Fibroblast of lung (primary cell): ENCODE results near the gene DNAH3. TPM values are rescaled to one million over a fixed set of nuclear protein-coding genes. Genes with fewer than 3 reads are reported as not detected.

Experiments used
- DNase-seq, 2 donors: peaks; one replicate each; pipeline versions ENCODE4 v3.0.0 to v3.0.0-alpha.2; 2010; ENCODE audit warnings: low read depth in 2 of 2
- H2AFZ ChIP-seq: 2 replicates; pipeline ENCODE4 v1.5.1; 2012; ENCODE audit warnings: low read length, control low read depth, inconsistent platforms
- H3K27ac ChIP-seq: 2 replicates; pipeline ENCODE4 v1.5.1; 2011; ENCODE audit warnings: low read length, control low read depth; ENCODE audit not compliant: insufficient read depth
- H3K27me3 ChIP-seq: 2 replicates; pipeline ENCODE4 v1.5.1; 2011; ENCODE audit warnings: mild to moderate bottlenecking, low read length; ENCODE audit not compliant: control insufficient read depth, insufficient read depth
- H3K36me3 ChIP-seq: 2 replicates; pipeline ENCODE4 v1.5.1; 2011; ENCODE audit warnings: low read length; ENCODE audit not compliant: control insufficient read depth, insufficient read depth
- H3K4me1 ChIP-seq: 2 replicates; pipeline ENCODE4 v1.5.1; 2011; ENCODE audit warnings: low read length; ENCODE audit not compliant: control insufficient read depth, insufficient read depth; ENCODE audit errors: extremely low read depth
- H3K4me2 ChIP-seq: 2 replicates; pipeline ENCODE4 v1.5.1; 2011; ENCODE audit warnings: low read length, control low read depth; ENCODE audit not compliant: insufficient read depth; ENCODE audit errors: extremely low read depth
- H3K4me3 ChIP-seq, 4 experiments: fragments of 200-600 bp in 1 of 4; sonication (generic) in 1 of 4; replicated peaks in 1 of 4; 2 replicates each; pipeline ENCODE4 v1.5.1; 2011 to 2016; ENCODE audit warnings: low read length in 4 of 4, low read depth in 3 of 4, mild to moderate bottlenecking in 3 of 4, control low read depth in 2 of 4, inconsistent platforms in 1 of 4, mixed read lengths in 1 of 4; ENCODE audit not compliant: insufficient read depth in 1 of 4; ENCODE audit errors: control extremely low read depth in 1 of 4
- H3K79me2 ChIP-seq: 2 replicates; pipeline ENCODE4 v1.5.1; 2012; ENCODE audit warnings: mild to moderate bottlenecking, low read length, inconsistent platforms; ENCODE audit not compliant: control insufficient read depth, insufficient read depth
- H3K9ac ChIP-seq: 2 replicates; pipeline ENCODE4 v1.5.1; 2011; ENCODE audit warnings: mild to moderate bottlenecking, low read length, control low read depth; ENCODE audit not compliant: insufficient read depth
- H3K9me3 ChIP-seq: 2 replicates; pipeline ENCODE4 v1.5.1; 2012; ENCODE audit warnings: low read depth, low read length; ENCODE audit not compliant: control insufficient read depth, insufficient read depth
- H4K20me1 ChIP-seq: 2 replicates; pipeline ENCODE4 v1.5.1; 2011; ENCODE audit warnings: low read length; ENCODE audit not compliant: control insufficient read depth, insufficient read depth; ENCODE audit errors: extremely low read depth
- CTCF ChIP-seq, 2 donors: IDR thresholded peaks in 1 of 2; conservative IDR thresholded peaks in 1 of 2; 1 replicate in 1 of 2; 2 replicates in 1 of 2; pipeline ENCODE4 v1.5.1; 2011 to 2012; ENCODE audit warnings: low read length in 2 of 2, control low read depth in 1 of 2, inconsistent platforms in 1 of 2, low read depth in 1 of 2, mild to moderate bottlenecking in 1 of 2
- EZH2 ChIP-seq: IDR thresholded peaks from 2 replicates; pipeline ENCODE4 v1.5.1; 2012; ENCODE audit warnings: low read length, control low read depth, mild to moderate bottlenecking; ENCODE audit errors: missing control alignments
- polyA plus RNA-seq, 2 donors: library from polyadenylated mRNA; depleted of rRNA in 1 of 2; stranded (reverse) in 1 of 2; unstranded in 1 of 2; fragments of >200 nt; gene quantifications; 2 replicates each; pipeline ENCODE4 v1.2.1, GENCODE V29; 2011 to 2012; ENCODE audit warnings: missing spikeins in 1 of 2
- total RNA-seq: library from RNA; depleted of rRNA; stranded (reverse); fragments of >200 nt; gene quantifications from 2 replicates; pipeline ENCODE4 v1.2.1, GENCODE V29; 2014

Gene DNAH3
- total and polyA plus RNA-seq, 2 donors (not counting 1 experiment from before 2014, with no cell fraction given), result not detected

DNA sequence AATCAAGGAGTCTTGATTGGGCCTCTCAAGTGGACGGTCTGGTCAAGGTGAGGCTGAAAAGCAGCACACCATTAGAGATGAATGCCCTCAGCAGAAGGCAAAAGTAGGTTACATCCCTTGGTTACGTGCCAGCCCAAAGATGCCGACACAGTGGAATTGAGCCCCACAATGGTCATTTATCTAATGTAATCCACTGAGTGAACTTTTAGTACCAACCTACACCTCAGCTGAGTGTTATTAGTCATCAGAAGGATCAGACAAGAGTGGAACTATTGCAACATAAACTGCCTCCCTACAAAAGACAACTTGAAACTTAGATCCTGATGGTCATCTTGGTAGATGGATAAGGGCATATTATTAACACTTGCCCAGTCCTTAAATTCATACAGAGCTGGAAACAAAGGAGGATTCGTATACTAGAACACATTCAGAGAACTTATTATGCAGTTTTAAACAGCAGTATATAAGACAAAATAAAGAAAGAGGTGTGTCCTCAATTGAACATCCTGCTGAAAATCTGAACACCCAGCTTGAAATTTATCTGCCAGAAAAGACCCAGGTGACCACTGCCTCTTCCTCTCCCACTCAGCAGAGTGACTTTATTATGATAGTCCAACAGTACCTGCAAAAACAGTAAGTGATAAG is 253.3 kb downstream of the DNAH3 start:
- peak overlapping the region; percentile 95 for H3K4me2 ChIP-seq
- no peaks in the 10 kb centered on the region for H3K9me3 ChIP-seq
- H4K20me1 ChIP-seq, result no peaks in the 10 kb centered on the region
- no peak overlapping the region for H2AFZ ChIP-seq
- H3K9ac ChIP-seq, result no peak overlapping the region
- H3K27me3 ChIP-seq, result no peaks in the 10 kb centered on the region
- H3K27ac ChIP-seq, result peak overlapping the region; percentile 97
- DNase-seq, result peak; percentile 63 to 76
- peaks cover 13% of the 10 kb centered on the region for H3K4me1 ChIP-seq
- H3K4me3 ChIP-seq, result peak overlapping the region in 2 of 4 experiments; percentile 84 to 97
- peaks cover 88% of the 10 kb centered on the region for H3K79me2 ChIP-seq
- no peak for TF ChIP-seq CTCF (conservative IDR thresholded peaks at IDR 0.05 in 1 of 2, IDR thresholded peaks at IDR 0.05 in 1 of 2; ENCODE audit: low read depth in 1 of 2, low read length in 2 of 2)
- TF ChIP-seq EZH2, result no peak
- peaks cover 2% of the 10 kb centered on the region for H3K36me3 ChIP-seq

GRCh38 chr16:20894388-20894787 is 256.3 kb downstream of the DNAH3 start:
- no peak overlapping the region for H2AFZ ChIP-seq
- no peaks in the 10 kb centered on the region for H3K27me3 ChIP-seq
- H3K4me1 ChIP-seq, result peaks cover 11% of the 10 kb centered on the region
- peaks cover 4% of the 10 kb centered on the region for H3K36me3 ChIP-seq
- no peaks in the 10 kb centered on the region for H3K9me3 ChIP-seq
- DNase-seq, result no peak
- no peak overlapping the region for H3K27ac ChIP-seq
- TF ChIP-seq CTCF (conservative IDR thresholded peaks at IDR 0.05 in 1 of 2, IDR thresholded peaks at IDR 0.05 in 1 of 2; ENCODE audit: low read depth in 1 of 2, low read length in 2 of 2) (no peak), EZH2 (no peak)
- no peak overlapping the region for H3K9ac ChIP-seq
- H4K20me1 ChIP-seq, result no peaks in the 10 kb centered on the region
- H3K4me2 ChIP-seq, result no peak overlapping the region
- no peak overlapping the region for H3K4me3 ChIP-seq
- peaks cover 91% of the 10 kb centered on the region for H3K79me2 ChIP-seq

DNA sequence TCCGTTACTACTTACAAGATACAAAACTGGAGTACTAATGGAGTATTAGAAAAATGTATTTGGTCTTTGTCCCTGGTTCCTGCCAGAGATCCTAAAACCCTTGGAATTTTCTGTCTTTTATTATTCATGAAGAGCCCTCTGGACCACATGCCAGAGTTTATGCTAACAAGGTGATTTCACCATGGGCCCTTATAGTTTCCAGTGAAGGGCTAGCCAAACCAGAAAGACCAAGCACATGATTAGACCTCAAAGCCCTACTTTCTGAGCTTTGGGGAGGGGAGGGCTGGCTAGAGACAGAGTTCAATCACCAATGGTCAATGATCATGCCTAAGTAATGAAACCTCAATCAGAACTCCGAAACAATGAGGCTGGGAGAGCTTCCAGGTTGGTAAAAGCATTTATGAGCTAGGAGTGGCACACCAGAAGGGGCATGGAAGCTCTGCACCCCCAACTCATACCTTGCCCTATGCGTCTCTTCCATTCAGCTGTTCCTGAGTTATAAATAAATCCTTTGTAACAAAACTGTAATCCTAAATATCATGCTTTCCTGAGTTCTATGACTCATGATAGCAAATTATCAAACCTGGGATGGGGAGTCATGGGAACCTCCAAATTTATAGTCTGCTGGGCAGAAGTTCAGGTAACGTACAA is 260.9 kb downstream of the DNAH3 start:
- no peak for DNase-seq
- H3K27ac ChIP-seq, result no peak overlapping the region
- H3K4me2 ChIP-seq, result no peak overlapping the region
- H3K27me3 ChIP-seq, result no peaks in the 10 kb centered on the region
- H3K36me3 ChIP-seq, result peaks cover 2% of the 10 kb centered on the region
- H4K20me1 ChIP-seq, result no peaks in the 10 kb centered on the region
- H3K4me1 ChIP-seq, result no peaks in the 10 kb centered on the region
- no peak overlapping the region for H3K9ac ChIP-seq
- no peaks in the 10 kb centered on the region for H3K9me3 ChIP-seq
- no peak overlapping the region for H3K4me3 ChIP-seq
- peaks cover 75% of the 10 kb centered on the region for H3K79me2 ChIP-seq
- no peak overlapping the region for H2AFZ ChIP-seq
- no peak for TF ChIP-seq EZH2
- TF ChIP-seq CTCF (conservative IDR thresholded peaks at IDR 0.05 in 1 of 2, IDR thresholded peaks at IDR 0.05 in 1 of 2; ENCODE audit: low read depth in 1 of 2, low read length in 2 of 2), result no peak
